Panc1 (cell line): Measurements from ENCODE around the gene RARRES2. TPM values are rescaled to one million over a fixed set of nuclear protein-coding genes. Genes with fewer than 3 reads are reported as not detected.
A peak's percentile ranks its signal among the peaks of the same experiment; 100 is the strongest.

Experiments
- ATAC-seq: fragments of 200-7000 bp; cut with Tn5 transposase; 2 replicates; pipeline ENCODE4 v1.9.1; 2020; ENCODE audit warnings: mild to moderate bottlenecking, moderate library complexity
- BruUV-seq: library from RNA; stranded (reverse); fragments of 400-500 nt; replicated peaks from 2 replicates; lab custom pipeline; 2021; lab: Mats Ljungman, UMichigan
- CTCF ChIA-PET: fragments of 300-600 bp; sonication (Branson Sonifier 250); formaldehyde crosslinking; loops from one replicate; lab custom pipeline; 2022; ENCODE audit warnings: antibody characterized with exemption; lab: Charles Lee
- POLR2A ChIA-PET: fragments of 300-600 bp; sonication (Branson Sonifier 250); formaldehyde crosslinking; loops from one replicate; lab custom pipeline; 2022; ENCODE audit warnings: antibody characterized with exemption; lab: Charles Lee
- DNase-seq: peaks from one replicate; pipeline ENCODE4 v3.0.0-alpha.2; 2010; ENCODE audit warnings: low read depth, low spot score
- H3K27ac ChIP-seq: 2 replicates; pipeline ENCODE4 v1.5.1; 2011; ENCODE audit warnings: mild to moderate bottlenecking, low read length, inconsistent platforms
- H3K27me3 ChIP-seq: fragments of 200-500 bp; sonication (Bioruptor generic); 2 replicates; pipeline ENCODE4 v1.6.0; 2014; ENCODE audit warnings: low read length, inconsistent platforms; ENCODE audit not compliant: control insufficient read depth, insufficient read depth
- H3K36me3 ChIP-seq: fragments of 200-500 bp; sonication (Bioruptor generic); 2 replicates; pipeline ENCODE4 v1.5.1; 2014; ENCODE audit warnings: inconsistent platforms, mild to moderate bottlenecking, low read length, moderate library complexity; ENCODE audit not compliant: control insufficient read depth, insufficient read depth
- H3K4me1 ChIP-seq: 2 replicates; pipeline ENCODE4 v1.5.1; 2011; ENCODE audit warnings: inconsistent platforms, mild to moderate bottlenecking, low read length, moderate library complexity; ENCODE audit not compliant: control insufficient read depth, insufficient read depth
- H3K4me3 ChIP-seq, 2 experiments: 2 replicates each; pipeline ENCODE4 v1.5.1; 2011 to 2012; ENCODE audit warnings: low read depth in 2 of 2, low read length in 2 of 2, mild to moderate bottlenecking in 2 of 2, inconsistent platforms in 1 of 2, moderate library complexity in 1 of 2
- H3K9me3 ChIP-seq: fragments of 200-500 bp; sonication (Bioruptor generic); 2 replicates; pipeline ENCODE4 v1.5.1; 2014; ENCODE audit warnings: low read depth, mild to moderate bottlenecking, inconsistent platforms, low read length, moderate library complexity; ENCODE audit not compliant: control insufficient read depth, insufficient read depth
- CTCF ChIP-seq: fragments of 450-650 bp; IDR thresholded peaks from 2 replicates; pipeline ENCODE4 v1.5.1; 2017; ENCODE audit warnings: mild to moderate bottlenecking
- POLR2AphosphoS5 ChIP-seq: IDR thresholded peaks from 2 replicates; pipeline ENCODE4 v1.6.1; 2012; ENCODE audit warnings: mild to moderate bottlenecking, low read depth, low read length, moderate library complexity
- REST ChIP-seq, 2 experiments: IDR thresholded peaks; 2 replicates each; pipeline ENCODE4 v1.6.1; 2011 to 2012; ENCODE audit warnings: low read depth in 2 of 2, control low read depth in 1 of 2, low read length in 1 of 2, mild to moderate bottlenecking in 1 of 2, moderate library complexity in 1 of 2; ENCODE audit not compliant: insufficient read depth in 1 of 2
- SIN3A ChIP-seq: IDR thresholded peaks from 2 replicates; pipeline ENCODE4 v1.6.1; 2012; ENCODE audit warnings: low read depth, mild to moderate bottlenecking, low read length, moderate library complexity, borderline replicate concordance; ENCODE audit not compliant: insufficient read depth
- TCF7L2 ChIP-seq: IDR thresholded peaks from 2 replicates; pipeline ENCODE4 v1.6.1; 2011; ENCODE audit warnings: mild to moderate bottlenecking, low read depth, low read length, inconsistent platforms
- in situ Hi-C: cut with HindIII; loops from 2 replicates; pipeline ENCODE4 v1.10.0; 2016; ENCODE audit warnings: low sequenced_read_pairs, low pct_unique_long_range_greater_than_20kb
- intact Hi-C: fragments of 100-400 bp; cut with micrococcal nuclease; formaldehyde crosslinking; loops from one replicate; pipeline ENCODE4 v1.10.0; 2022; ENCODE audit not compliant: unreplicated experiment
- total RNA-seq: library from RNA; stranded (reverse); gene quantifications from one replicate; pipeline ENCODE4 v1.2.1, GENCODE V29; 2021; ENCODE audit not compliant: unreplicated experiment

RARRES2 gene
- total RNA-seq, 1 experiment from 2014 or later: 1.1 TPM

- ChIA-PET POLR2A (no interaction called here), CTCF (no interaction called here)
- no peak for ATAC-seq
- in situ Hi-C loops: no loop called here
- Histone ChIP-seq H3K4me1 (peaks cover 3% of the 10 kb centered on the region; the same call in 1 of the 2 replicates), H3K27ac (no peak overlapping the region), H3K27me3 (no peaks in the 10 kb centered on the region), H3K4me3 (no peak overlapping the region), H3K36me3 (no peaks in the 10 kb centered on the region), H3K9me3 (peaks cover 11% of the 10 kb centered on the region; the same call in 1 of the 2 replicates)
- intact Hi-C loops: no loop called here
- TF ChIP-seq TCF7L2: no peak
- TF ChIP-seq REST (IDR thresholded peaks at IDR 0.05; ENCODE audit: insufficient read depth in 1 of 2, low read depth in 2 of 2, low read length in 1 of 2): no peak
- no peak for TF ChIP-seq SIN3A
- TF ChIP-seq CTCF: no peak
- no peak for TF ChIP-seq POLR2AphosphoS5
- DNase-seq: no peak
- BruUV-seq: no TSS peak
These were observed 560 bp downstream of the RARRES2 start for GRCh38 chr7:150340875-150341262.

- Histone ChIP-seq H3K4me1 (peaks cover 3% of the 10 kb centered on the region; the same call in 1 of the 2 replicates), H3K27me3 (no peaks in the 10 kb centered on the region), H3K4me3 (no peak overlapping the region), H3K9me3 (peaks cover 11% of the 10 kb centered on the region; the same call in 1 of the 2 replicates), H3K36me3 (no peaks in the 10 kb centered on the region), H3K27ac (no peak overlapping the region)
- peak; percentile 45; the same call in 1 of the 2 replicates for ATAC-seq
- BruUV-seq: no TSS peak
- intact Hi-C loops (no loop called here), in situ Hi-C loops (no loop called here)
- CTCF ChIA-PET: no interaction called here
- no peak for DNase-seq
- POLR2A ChIA-PET: no interaction called here
- TF ChIP-seq REST (IDR thresholded peaks at IDR 0.05; ENCODE audit: insufficient read depth in 1 of 2, low read depth in 2 of 2, low read length in 1 of 2): no peak
- no peak for TF ChIP-seq TCF7L2
- TF ChIP-seq POLR2AphosphoS5: no peak
- no peak for TF ChIP-seq CTCF
- TF ChIP-seq SIN3A: no peak
These were observed 1.2 kb downstream of the RARRES2 start for GRCh38 chr7:150340024-150340749.
